Loucy (cell line): ENCODE results near the gene MEAF6.

ENCODE experiments used
- H2AFZ ChIP-seq: fragments of 200-600 bp; sonication (generic); 2 replicates; pipeline ENCODE4 v1.6.0; 2016; ENCODE audit warnings: antibody characterized with exemption, mild to moderate bottlenecking, low read length, moderate library complexity
- H3F3A ChIP-seq: fragments of 200-600 bp; 2 replicates; pipeline ENCODE4 v1.6.0; 2016; ENCODE audit warnings: antibody characterized with exemption, low read depth, mild to moderate bottlenecking
- H3K27me3 ChIP-seq: fragments of 200-600 bp; sonication (generic); 2 replicates; pipeline ENCODE4 v1.6.1; 2014; ENCODE audit warnings: low read length, mild to moderate bottlenecking; ENCODE audit not compliant: insufficient read depth, poor library complexity, severe bottlenecking
- H3K36me3 ChIP-seq: fragments of 200-600 bp; sonication (generic); 2 replicates; pipeline ENCODE4 v1.6.1; 2016; ENCODE audit warnings: low read length; ENCODE audit not compliant: insufficient read depth
- H3K4me1 ChIP-seq: fragments of 200-600 bp; sonication (generic); 2 replicates; pipeline ENCODE4 v1.5.1; 2014; ENCODE audit warnings: low read length, mild to moderate bottlenecking; ENCODE audit not compliant: insufficient read depth, poor library complexity, severe bottlenecking
- H3K4me2 ChIP-seq: fragments of 200-600 bp; sonication (generic); 2 replicates; pipeline ENCODE4 v1.6.0; 2014; ENCODE audit warnings: antibody characterized with exemption, low read length, low read depth, mild to moderate bottlenecking; ENCODE audit not compliant: poor library complexity, severe bottlenecking
- H3K4me3 ChIP-seq: fragments of 200-600 bp; sonication (generic); 2 replicates; pipeline ENCODE4 v1.5.1; 2014; ENCODE audit warnings: low read length, mild to moderate bottlenecking, mixed read lengths; ENCODE audit not compliant: poor library complexity, severe bottlenecking
- H3K79me2 ChIP-seq: fragments of 200-600 bp; sonication (generic); 2 replicates; pipeline ENCODE4 v1.6.1; 2014; ENCODE audit warnings: low read length; ENCODE audit not compliant: insufficient read depth
- H3K9ac ChIP-seq: fragments of 200-600 bp; sonication (generic); 2 replicates; pipeline ENCODE4 v1.6.0; 2014; ENCODE audit warnings: mild to moderate bottlenecking, low read depth, low read length, moderate library complexity; ENCODE audit not compliant: poor library complexity, severe bottlenecking
- H3K9me2 ChIP-seq: fragments of 200-600 bp; sonication (generic); replicated peaks from 2 replicates; pipeline ENCODE4 v1.6.1; 2016; ENCODE audit warnings: low read depth, low read length, mixed read lengths
- H3K9me3 ChIP-seq: fragments of 200-600 bp; sonication (generic); 2 replicates; pipeline ENCODE4 v1.6.1; 2014; ENCODE audit warnings: mild to moderate bottlenecking, antibody characterized with exemption, low read length, low read depth; ENCODE audit not compliant: insufficient read depth
- H4K20me1 ChIP-seq: fragments of 200-600 bp; sonication (generic); 2 replicates; pipeline ENCODE4 v1.6.0; 2014; ENCODE audit warnings: antibody characterized with exemption, low read length, mild to moderate bottlenecking; ENCODE audit not compliant: insufficient read depth, poor library complexity, severe bottlenecking
- CTCF ChIP-seq: fragments of 200-600 bp; sonication (generic); conservative IDR thresholded peaks from 2 replicates; pipeline ENCODE4 v1.5.1; 2014; ENCODE audit warnings: mild to moderate bottlenecking, antibody characterized with exemption, low read length
- EZH2phosphoT487 ChIP-seq: fragments of 200-600 bp; IDR thresholded peaks from 2 replicates; pipeline ENCODE4 v1.6.1; 2018; ENCODE audit warnings: antibody characterized with exemption, mild to moderate bottlenecking, moderate library complexity, borderline replicate concordance

Gene MEAF6

GRCh38 chr1:37471345-37472231 lies 43.0 kb downstream of the MEAF6 start:
- Histone ChIP-seq H3K4me3 (no peak overlapping the region), H3K9me2 (no peaks in the 10 kb centered on the region), H3K79me2 (peaks cover 40% of the 10 kb centered on the region), H3K36me3 (no peaks in the 10 kb centered on the region), H3K9me3 (no peaks in the 10 kb centered on the region), H3K4me2 (peak overlapping the region; percentile 90), H2AFZ (no peak overlapping the region), H3F3A (no peaks in the 10 kb centered on the region), H3K9ac (peak overlapping the region; percentile 9), H4K20me1 (peaks cover 14% of the 10 kb centered on the region), H3K27me3 (no peaks in the 10 kb centered on the region), H3K4me1 (peaks cover 45% of the 10 kb centered on the region)
- TF ChIP-seq CTCF, result no peak
- no peak for TF ChIP-seq EZH2phosphoT487

GRCh38 chr1:37469386-37469785 lies 45.2 kb downstream of the MEAF6 start:
- Histone ChIP-seq H3K4me3 (no peak overlapping the region), H3K4me1 (peaks cover 28% of the 10 kb centered on the region)
- TF ChIP-seq CTCF (no peak), EZH2phosphoT487 (no peak)

GRCh38 chr1:37468037-37468436 lies 46.5 kb downstream of the MEAF6 start:
- Histone ChIP-seq H3K4me3 (no peak overlapping the region), H2AFZ (no peak overlapping the region), H4K20me1 (no peaks in the 10 kb centered on the region), H3F3A (no peaks in the 10 kb centered on the region), H3K27me3 (no peaks in the 10 kb centered on the region), H3K79me2 (peaks cover 11% of the 10 kb centered on the region; the same call in 1 of the 2 replicates), H3K36me3 (no peaks in the 10 kb centered on the region), H3K9me2 (no peaks in the 10 kb centered on the region), H3K9ac (no peak overlapping the region), H3K4me2 (no peak overlapping the region), H3K9me3 (no peaks in the 10 kb centered on the region), H3K4me1 (peaks cover 18% of the 10 kb centered on the region)
- TF ChIP-seq CTCF (no peak), EZH2phosphoT487 (no peak)

More at GRCh38 chr1:37469386-37469785, 45.2 kb downstream of the MEAF6 start:
- Histone ChIP-seq H3K4me2 (no peak overlapping the region), H4K20me1 (no peaks in the 10 kb centered on the region), H3K79me2 (peaks cover 19% of the 10 kb centered on the region; the same call in 1 of the 2 replicates), H3K9me3 (no peaks in the 10 kb centered on the region), H3F3A (no peaks in the 10 kb centered on the region), H3K9me2 (no peaks in the 10 kb centered on the region), H3K27me3 (no peaks in the 10 kb centered on the region), H2AFZ (no peak overlapping the region), H3K9ac (no peak overlapping the region), H3K36me3 (no peaks in the 10 kb centered on the region)
